GM23338 (cell line): Measurements from ENCODE around the gene TMEM223. TPM values are rescaled to one million over a fixed set of nuclear protein-coding genes. Genes with fewer than 3 reads are reported as not detected.

Experiments used
- ATAC-seq: fragments of 200-7000 bp; cut with Tn5 transposase; 3 replicates; pipeline ENCODE4 v1.9.1; 2020
- DNase-seq: peaks from one replicate; pipeline ENCODE4 v3.0.0-alpha.2; 2015; ENCODE audit warnings: low spot score
- H2AFZ ChIP-seq: fragments of 200-600 bp; sonication (generic); 2 replicates; pipeline ENCODE4 v1.8.0; 2016; ENCODE audit warnings: antibody characterized with exemption, mild to moderate bottlenecking, moderate library complexity
- H3F3A ChIP-seq: fragments of 200-600 bp; sonication (generic); replicated peaks from 2 replicates; pipeline ENCODE4 v1.8.0; 2017; ENCODE audit warnings: antibody characterized with exemption, mixed run types, low read depth
- H3K27ac ChIP-seq: fragments of 200-600 bp; sonication (generic); 2 replicates; pipeline ENCODE4 v1.6.1; 2016; ENCODE audit warnings: low read depth
- H3K27me3 ChIP-seq: fragments of 200-600 bp; sonication (generic); 2 replicates; pipeline ENCODE4 v1.8.0; 2016; ENCODE audit warnings: mild to moderate bottlenecking, mixed run types, moderate library complexity; ENCODE audit not compliant: insufficient read depth
- H3K36me3 ChIP-seq: fragments of 200-600 bp; sonication (generic); 2 replicates; pipeline ENCODE4 v1.8.0; 2016; ENCODE audit warnings: mild to moderate bottlenecking; ENCODE audit not compliant: insufficient read depth
- H3K4me1 ChIP-seq: fragments of 200-600 bp; sonication (generic); 2 replicates; pipeline ENCODE4 v1.8.0; 2016; ENCODE audit warnings: mild to moderate bottlenecking, moderate library complexity; ENCODE audit not compliant: insufficient read depth
- H3K4me2 ChIP-seq: fragments of 200-600 bp; sonication (generic); 2 replicates; pipeline ENCODE4 v1.7.1; 2017; ENCODE audit warnings: mixed run types
- H3K4me3 ChIP-seq: fragments of 200-600 bp; sonication (generic); 2 replicates; pipeline ENCODE4 v1.6.1; 2016; ENCODE audit warnings: mixed run types
- H3K79me2 ChIP-seq: fragments of 200-600 bp; sonication (generic); replicated peaks from 2 replicates; pipeline ENCODE4 v1.8.0; 2017; ENCODE audit warnings: mild to moderate bottlenecking; ENCODE audit not compliant: insufficient read depth
- H3K9me2 ChIP-seq: fragments of 200-600 bp; sonication (generic); 2 replicates; pipeline ENCODE4 v1.8.0; 2017; ENCODE audit not compliant: insufficient read depth
- H4K20me1 ChIP-seq: fragments of 200-600 bp; sonication (generic); replicated peaks from 2 replicates; pipeline ENCODE4 v1.8.0; 2017; ENCODE audit warnings: mild to moderate bottlenecking; ENCODE audit not compliant: insufficient read depth
- H3K27ac Mint-ChIP-seq: 2 replicates; pipeline ENCODE4 v1.8.0; 2020; ENCODE audit warnings: inconsistent platforms, mild to moderate bottlenecking, moderate library complexity, mixed read lengths
- H3K27me3 Mint-ChIP-seq: 3 replicates; pipeline ENCODE4 v1.8.0; 2022; ENCODE audit warnings: low read depth, mild to moderate bottlenecking, moderate library complexity, mixed read lengths, inconsistent platforms; ENCODE audit not compliant: insufficient read depth, poor library complexity
- H3K36me3 Mint-ChIP-seq: 3 replicates; pipeline ENCODE4 v1.8.0; 2021; ENCODE audit warnings: low read depth, mild to moderate bottlenecking, inconsistent platforms, moderate library complexity, mixed read lengths
- H3K4me1 Mint-ChIP-seq: 3 replicates; pipeline ENCODE4 v1.8.0; 2020; ENCODE audit warnings: mild to moderate bottlenecking, inconsistent platforms, mixed read lengths
- H3K4me3 Mint-ChIP-seq: 3 replicates; pipeline ENCODE4 v1.8.0; 2021; ENCODE audit warnings: moderate library complexity, mild to moderate bottlenecking, inconsistent platforms, mixed read lengths
- H3K9me3 Mint-ChIP-seq: 3 replicates; pipeline ENCODE4 v1.8.0; 2020; ENCODE audit warnings: moderate library complexity, mild to moderate bottlenecking, inconsistent platforms, mixed read lengths
- CREB1 ChIP-seq: fragments of 250-450 bp; sonication (Bioruptor Pico); IDR thresholded peaks from 2 replicates; pipeline ENCODE4 v1.5.0; 2020; ENCODE audit warnings: low read depth, mild to moderate bottlenecking, moderate library complexity
- CTCF ChIP-seq, 2 experiments: fragments of 200-600 bp in 1 of 2; sonication (generic) in 1 of 2; conservative IDR thresholded peaks; 2 replicates each; pipeline versions ENCODE4 v1.5.1 to v1.6.1; 2016 to 2017; ENCODE audit warnings: antibody characterized with exemption in 2 of 2, low read depth in 2 of 2, mild to moderate bottlenecking in 2 of 2, moderate library complexity in 1 of 2
- EZH2phosphoT487 ChIP-seq: fragments of 200-600 bp; sonication (generic); IDR thresholded peaks from one replicate; pipeline ENCODE4 v1.8.1; 2018; ENCODE audit warnings: antibody characterized with exemption; ENCODE audit not compliant: unreplicated experiment
- NANOG ChIP-seq: IDR thresholded peaks from 2 replicates; pipeline ENCODE4 v1.6.1; 2016; ENCODE audit warnings: antibody characterized with exemption, borderline replicate concordance
- POLR2AphosphoS5 ChIP-seq: IDR thresholded peaks from 2 replicates; pipeline ENCODE4 v1.6.1; 2016; ENCODE audit warnings: antibody characterized with exemption, low read depth
- STAT1 ChIP-seq: IDR thresholded peaks from one replicate; pipeline ENCODE4 v1.6.1; 2016; ENCODE audit warnings: antibody characterized with exemption; ENCODE audit not compliant: unreplicated experiment
- ZNF114 ChIP-seq: fragments of 250-450 bp; sonication (Bioruptor Pico); IDR thresholded peaks from 2 replicates; pipeline ENCODE4 v1.5.0; 2020; ENCODE audit warnings: mild to moderate bottlenecking, moderate library complexity
- ZNF331 ChIP-seq: fragments of 250-450 bp; sonication (Bioruptor Pico); IDR thresholded peaks from 2 replicates; pipeline ENCODE4 v1.5.0; 2020; ENCODE audit warnings: low read depth, mild to moderate bottlenecking, moderate library complexity
- ZNF462 ChIP-seq: fragments of 250-450 bp; sonication (Bioruptor Pico); IDR thresholded peaks from 2 replicates; pipeline ENCODE4 v1.5.0; 2020; ENCODE audit warnings: mild to moderate bottlenecking, moderate library complexity
- polyA plus RNA-seq: library from polyadenylated mRNA; unstranded; fragments of >200 nt; fragmentation: Nextera tagmentation; extraction: Ambion mirVana; gene quantifications from 2 replicates; pipeline ENCODE4 v1.2.1, GENCODE V29; 2016
- total RNA-seq: library from RNA; depleted of rRNA; stranded (reverse); fragments of >200 nt; shearing (Covaris generic); gene quantifications from 2 replicates; pipeline ENCODE4 v1.2.3, GENCODE V29; 2014

The TMEM223 gene
- total and polyA plus RNA-seq, 2 experiments from 2014 or later = 46.1 to 59.6 TPM

DNA sequence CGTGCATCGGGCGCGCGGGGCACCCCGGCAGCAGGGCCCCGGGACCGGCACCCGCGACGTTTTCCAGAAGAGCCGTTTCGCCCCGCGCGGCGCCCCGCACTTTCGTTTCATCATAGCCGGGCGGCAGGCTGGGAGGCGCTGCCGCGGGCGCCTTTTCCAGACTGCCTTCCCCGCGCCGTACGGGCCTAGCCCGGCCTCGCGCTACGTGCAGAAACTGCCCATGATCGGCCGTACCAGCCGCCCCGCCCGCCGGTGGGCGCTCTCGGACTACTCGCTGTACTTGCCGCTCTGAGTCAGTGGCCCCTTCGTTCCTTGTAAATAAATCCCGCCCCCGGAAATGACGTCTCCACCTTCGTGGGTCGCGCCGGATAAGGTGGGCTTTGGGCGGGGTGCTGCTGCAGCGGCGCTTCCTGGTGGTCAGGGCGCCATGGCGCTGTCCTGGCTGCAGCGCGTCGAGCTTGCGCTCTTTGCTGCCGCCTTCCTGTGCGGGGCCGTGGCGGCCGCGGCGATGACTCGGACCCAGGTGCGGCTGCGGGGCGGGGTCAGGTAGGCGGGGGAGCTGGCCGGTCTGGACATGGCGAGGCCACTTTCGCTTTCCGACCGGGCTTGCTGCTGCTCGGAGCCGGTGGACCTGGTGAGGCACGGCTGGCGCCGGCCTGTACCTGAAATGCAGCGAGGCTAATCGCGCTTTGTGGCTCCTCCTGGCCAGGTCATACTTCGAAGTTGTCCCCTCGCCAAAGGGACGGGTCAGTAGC, 4.6 kb downstream of the TMEM223 start, which contains the start of gene TMEM179B (continued):
- TF ChIP-seq ZNF462 (CRISPR knock-in tag) = no peak
- peak; percentile 94 for TF ChIP-seq CREB1
- peak; percentile 97 for TF ChIP-seq POLR2AphosphoS5
- no peak for TF ChIP-seq ZNF331
- TF ChIP-seq STAT1 = no peak

GRCh38 chr11:62786318-62787004, 5.3 kb downstream of the TMEM223 start:
- Histone ChIP-seq H3K4me3 (peak overlapping the region; percentile 77), H3K27ac (peak overlapping the region; percentile 98), H3K4me1 (peaks cover 11% of the 10 kb centered on the region; the same call in 1 of the 2 replicates), H3K79me2 (peaks cover 37% of the 10 kb centered on the region), H3F3A (peaks cover 46% of the 10 kb centered on the region), H3K36me3 (peaks cover 12% of the 10 kb centered on the region; the same call in 1 of the 2 replicates), H3K27me3 (no peaks in the 10 kb centered on the region), H3K4me2 (peak overlapping the region; percentile 86), H4K20me1 (no peaks in the 10 kb centered on the region), H3K9me2 (no peaks in the 10 kb centered on the region), H2AFZ (no peak overlapping the region)
- peak overlapping the region; percentile 72 for H3K4me3 Mint-ChIP-seq
- no peak overlapping the region for H3K27ac Mint-ChIP-seq
- peaks cover 72% of the 10 kb centered on the region for H3K36me3 Mint-ChIP-seq
- H3K4me1 Mint-ChIP-seq = peaks cover 22% of the 10 kb centered on the region
- peaks cover 13% of the 10 kb centered on the region for H3K27me3 Mint-ChIP-seq
- H3K9me3 Mint-ChIP-seq = no peaks in the 10 kb centered on the region; the same call in 2 of the 3 replicates
- peak; percentile 97 for DNase-seq
- peak; percentile 75 for ATAC-seq
- no peak; the same call in 1 of the 2 replicates for TF ChIP-seq POLR2AphosphoS5
- TF ChIP-seq ZNF114 (CRISPR knock-in tag) = no peak
- no peak for TF ChIP-seq NANOG
- TF ChIP-seq ZNF331 = no peak
- peak; percentile 76 to 92 for TF ChIP-seq CTCF (conservative IDR thresholded peaks at IDR 0.05; ENCODE audit: low read depth in 2 of 2)
- TF ChIP-seq CREB1 = peak; percentile 68
- TF ChIP-seq STAT1 = no peak
- no peak for TF ChIP-seq EZH2phosphoT487
